NCI-H2196 treated with DMSO at 0.1 percent for 48 hours (cell line): Measurements from ENCODE around the gene OSTC.
"Not testable (repeated sequence)": the region's sequence is repeated elsewhere in the genome, so short reads cannot be mapped to it uniquely, and the experiment has no call there.

Experiments
- DNase-seq: peaks from one replicate; lab custom pipeline; 2025; ENCODE audit not compliant: unreplicated experiment; lab: John Stamatoyannopoulos, UW

Gene OSTC

GRCh38 chr4:108710578-108710977, 60.2 kb downstream of the OSTC start:
- not testable (repeated sequence) for DNase-seq

DNA sequence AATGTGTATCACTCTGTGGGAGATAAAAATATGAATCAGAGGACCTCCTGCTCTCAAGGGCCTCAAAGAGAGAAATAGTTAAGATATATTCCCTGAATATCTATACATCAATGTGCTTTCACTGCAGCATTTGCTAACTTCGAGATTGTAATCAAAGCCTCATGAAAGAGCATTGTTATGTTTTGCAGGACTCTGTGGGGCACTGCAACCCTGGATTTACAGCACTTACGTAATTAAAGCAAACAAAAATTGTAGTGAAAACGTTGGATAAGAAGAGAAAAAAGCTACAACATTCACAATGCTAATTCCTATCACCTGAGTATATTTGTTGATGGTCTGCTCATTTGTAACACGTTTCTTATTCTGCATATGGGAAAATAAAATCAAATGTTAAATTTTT, 64.5 kb downstream of the OSTC start:
- no peak for DNase-seq

GRCh38 chr4:108716340-108716739, 65.9 kb downstream of the OSTC start:
- no peak for DNase-seq

DNA sequence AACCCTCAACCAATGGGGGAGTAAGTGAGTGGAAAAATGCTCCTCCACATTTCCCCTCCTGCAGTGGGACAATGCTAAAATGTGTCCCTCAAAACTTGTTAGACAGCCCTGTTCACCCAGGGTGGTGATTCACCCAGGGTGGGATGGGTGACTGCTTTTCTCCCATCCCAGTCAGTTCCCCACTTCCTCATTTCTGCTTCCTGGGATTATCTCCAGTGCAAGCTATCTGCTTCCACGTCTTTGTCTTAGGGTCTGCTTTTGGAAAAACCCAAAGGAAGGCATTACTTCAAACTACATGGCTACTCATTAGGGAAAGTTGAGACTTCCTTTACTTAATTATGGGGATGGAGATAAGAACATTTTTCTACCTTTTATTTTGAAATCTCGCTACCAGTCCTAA, 67.0 kb downstream of the OSTC start:
- DNase-seq: no peak
